ENCODE measurements around the gene CREB5.

Gene CREB5

DNA sequence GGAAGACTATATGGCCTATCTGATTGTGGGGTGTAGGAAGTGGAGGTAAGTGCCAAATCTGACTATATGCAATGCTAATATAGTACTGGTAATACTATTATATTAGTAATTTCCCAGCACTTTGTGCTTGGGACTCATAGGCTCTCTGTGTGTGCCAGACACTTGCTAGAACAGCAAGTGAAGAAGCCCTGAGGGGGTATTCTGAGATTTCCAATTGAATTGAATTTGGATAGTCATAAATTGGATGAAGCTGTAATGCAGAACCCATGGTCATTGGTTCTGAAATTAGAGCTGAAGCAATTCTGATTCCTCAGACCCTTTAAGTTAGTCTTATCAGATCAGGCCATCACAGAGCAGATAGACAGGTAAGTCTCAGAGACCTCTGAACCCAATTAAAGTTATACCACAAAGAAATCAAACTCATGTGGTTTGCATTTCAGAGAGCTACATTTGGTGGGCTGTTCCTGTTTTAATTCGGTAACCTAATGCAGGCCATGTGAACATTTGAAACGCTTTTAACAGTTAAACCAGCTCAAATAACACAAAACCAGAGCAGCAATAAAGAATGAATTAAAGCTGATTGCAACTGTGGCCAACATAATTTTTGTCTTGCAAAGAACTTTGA lies 179.5 kb downstream of the CREB5 start:
- ATAC-seq: no peak
- TF ChIP-seq ZNF565 (CRISPR knock-in tag; conservative IDR thresholded peaks at IDR 0.05; ENCODE audit: low read depth) (no peak), TCF4 (CRISPR knock-in tag; IDR thresholded peaks at IDR 0.05; ENCODE audit: borderline replicate concordance) (peak; percentile 52; the same call in 1 of the 2 replicates)

DNA sequence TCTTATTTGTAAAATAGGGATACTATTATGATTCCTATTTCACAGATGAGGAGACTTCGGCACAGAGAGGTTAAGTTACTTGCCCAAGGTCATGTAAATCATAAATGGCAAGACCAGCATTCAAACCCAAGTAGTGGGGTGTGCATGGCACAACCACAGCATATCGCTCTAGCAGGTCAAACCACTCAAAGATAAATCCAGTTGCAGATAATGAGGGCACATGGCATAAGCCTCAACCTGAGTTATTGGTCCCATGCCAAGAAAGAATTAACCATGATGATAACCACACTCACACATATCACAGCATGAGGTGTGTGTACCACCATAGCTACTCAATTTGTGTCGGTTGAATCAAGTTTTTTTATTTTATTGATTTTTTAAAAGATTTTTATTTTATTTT lies 180.5 kb downstream of the CREB5 start:
- ATAC-seq: no peak
- TF ChIP-seq BACH2 (CRISPR knock-in tag; IDR thresholded peaks at IDR 0.05; ENCODE audit: borderline replicate concordance): no peak

DNA sequence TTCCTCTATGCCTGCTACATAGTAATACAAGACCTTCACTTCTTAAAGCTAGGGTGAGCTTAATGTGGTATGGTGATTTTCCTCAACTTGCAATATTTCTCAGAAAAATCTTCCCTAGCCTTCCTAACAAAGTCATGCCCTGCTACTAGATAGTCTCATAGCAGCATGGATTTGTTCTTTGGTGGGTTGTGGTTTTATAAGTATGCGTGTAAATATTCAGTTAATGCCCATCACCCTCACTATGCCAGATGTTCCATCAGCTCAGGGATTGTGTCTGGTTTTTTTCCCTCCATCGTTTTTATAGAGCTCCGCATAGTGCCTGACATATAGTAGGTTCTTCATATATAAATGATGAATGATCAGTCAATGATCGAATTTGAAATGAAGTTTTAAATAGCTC lies 182.8 kb downstream of the CREB5 start:
- no peak for ATAC-seq
- TF ChIP-seq, protein P1, sequence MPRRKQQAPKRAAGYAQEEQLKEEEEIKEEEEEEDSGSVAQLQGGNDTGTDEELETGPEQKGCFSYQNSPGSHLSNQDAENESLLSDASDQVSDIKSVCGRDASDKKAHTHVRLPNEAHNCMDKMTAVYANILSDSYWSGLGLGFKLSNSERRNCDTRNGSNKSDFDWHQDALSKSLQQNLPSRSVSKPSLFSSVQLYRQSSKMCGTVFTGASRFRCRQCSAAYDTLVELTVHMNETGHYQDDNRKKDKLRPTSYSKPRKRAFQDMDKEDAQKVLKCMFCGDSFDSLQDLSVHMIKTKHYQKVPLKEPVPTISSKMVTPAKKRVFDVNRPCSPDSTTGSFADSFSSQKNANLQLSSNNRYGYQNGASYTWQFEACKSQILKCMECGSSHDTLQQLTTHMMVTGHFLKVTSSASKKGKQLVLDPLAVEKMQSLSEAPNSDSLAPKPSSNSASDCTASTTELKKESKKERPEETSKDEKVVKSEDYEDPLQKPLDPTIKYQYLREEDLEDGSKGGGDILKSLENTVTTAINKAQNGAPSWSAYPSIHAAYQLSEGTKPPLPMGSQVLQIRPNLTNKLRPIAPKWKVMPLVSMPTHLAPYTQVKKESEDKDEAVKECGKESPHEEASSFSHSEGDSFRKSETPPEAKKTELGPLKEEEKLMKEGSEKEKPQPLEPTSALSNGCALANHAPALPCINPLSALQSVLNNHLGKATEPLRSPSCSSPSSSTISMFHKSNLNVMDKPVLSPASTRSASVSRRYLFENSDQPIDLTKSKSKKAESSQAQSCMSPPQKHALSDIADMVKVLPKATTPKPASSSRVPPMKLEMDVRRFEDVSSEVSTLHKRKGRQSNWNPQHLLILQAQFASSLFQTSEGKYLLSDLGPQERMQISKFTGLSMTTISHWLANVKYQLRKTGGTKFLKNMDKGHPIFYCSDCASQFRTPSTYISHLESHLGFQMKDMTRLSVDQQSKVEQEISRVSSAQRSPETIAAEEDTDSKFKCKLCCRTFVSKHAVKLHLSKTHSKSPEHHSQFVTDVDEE (CRISPR knock-in tag; IDR thresholded peaks at IDR 0.05): no peak
- TF ChIP-seq ZFP3 (CRISPR knock-in tag; IDR thresholded peaks at IDR 0.05) (no peak), SNAI2 (CRISPR knock-in tag; IDR thresholded peaks at IDR 0.05) (no peak), ESRRG (CRISPR knock-in tag; IDR thresholded peaks at IDR 0.05) (no peak), ZC3H10 (CRISPR knock-in tag; IDR thresholded peaks at IDR 0.05) (no peak), RARB (CRISPR knock-in tag; IDR thresholded peaks at IDR 0.05) (no peak), ISL1 (CRISPR knock-in tag; IDR thresholded peaks at IDR 0.05) (no peak), TOX (CRISPR knock-in tag; IDR thresholded peaks at IDR 0.05; ENCODE audit: borderline replicate concordance) (no peak), PPARA (CRISPR knock-in tag; IDR thresholded peaks at IDR 0.05; ENCODE audit: borderline replicate concordance) (no peak), ZNF565 (CRISPR knock-in tag; conservative IDR thresholded peaks at IDR 0.05; ENCODE audit: low read depth) (no peak), CSDC2 (CRISPR knock-in tag; IDR thresholded peaks at IDR 0.05) (no peak), OSR1 (CRISPR knock-in tag; IDR thresholded peaks at IDR 0.05) (no peak), ZNF70 (CRISPR knock-in tag; IDR thresholded peaks at IDR 0.05) (no peak)
- TF ChIP-seq, protein P2, sequence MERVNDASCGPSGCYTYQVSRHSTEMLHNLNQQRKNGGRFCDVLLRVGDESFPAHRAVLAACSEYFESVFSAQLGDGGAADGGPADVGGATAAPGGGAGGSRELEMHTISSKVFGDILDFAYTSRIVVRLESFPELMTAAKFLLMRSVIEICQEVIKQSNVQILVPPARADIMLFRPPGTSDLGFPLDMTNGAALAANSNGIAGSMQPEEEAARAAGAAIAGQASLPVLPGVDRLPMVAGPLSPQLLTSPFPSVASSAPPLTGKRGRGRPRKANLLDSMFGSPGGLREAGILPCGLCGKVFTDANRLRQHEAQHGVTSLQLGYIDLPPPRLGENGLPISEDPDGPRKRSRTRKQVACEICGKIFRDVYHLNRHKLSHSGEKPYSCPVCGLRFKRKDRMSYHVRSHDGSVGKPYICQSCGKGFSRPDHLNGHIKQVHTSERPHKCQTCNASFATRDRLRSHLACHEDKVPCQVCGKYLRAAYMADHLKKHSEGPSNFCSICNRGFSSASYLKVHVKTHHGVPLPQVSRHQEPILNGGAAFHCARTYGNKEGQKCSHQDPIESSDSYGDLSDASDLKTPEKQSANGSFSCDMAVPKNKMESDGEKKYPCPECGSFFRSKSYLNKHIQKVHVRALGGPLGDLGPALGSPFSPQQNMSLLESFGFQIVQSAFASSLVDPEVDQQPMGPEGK (CRISPR knock-in tag; IDR thresholded peaks at IDR 0.05; ENCODE audit: borderline replicate concordance): no peak
- TF ChIP-seq, protein P3, sequence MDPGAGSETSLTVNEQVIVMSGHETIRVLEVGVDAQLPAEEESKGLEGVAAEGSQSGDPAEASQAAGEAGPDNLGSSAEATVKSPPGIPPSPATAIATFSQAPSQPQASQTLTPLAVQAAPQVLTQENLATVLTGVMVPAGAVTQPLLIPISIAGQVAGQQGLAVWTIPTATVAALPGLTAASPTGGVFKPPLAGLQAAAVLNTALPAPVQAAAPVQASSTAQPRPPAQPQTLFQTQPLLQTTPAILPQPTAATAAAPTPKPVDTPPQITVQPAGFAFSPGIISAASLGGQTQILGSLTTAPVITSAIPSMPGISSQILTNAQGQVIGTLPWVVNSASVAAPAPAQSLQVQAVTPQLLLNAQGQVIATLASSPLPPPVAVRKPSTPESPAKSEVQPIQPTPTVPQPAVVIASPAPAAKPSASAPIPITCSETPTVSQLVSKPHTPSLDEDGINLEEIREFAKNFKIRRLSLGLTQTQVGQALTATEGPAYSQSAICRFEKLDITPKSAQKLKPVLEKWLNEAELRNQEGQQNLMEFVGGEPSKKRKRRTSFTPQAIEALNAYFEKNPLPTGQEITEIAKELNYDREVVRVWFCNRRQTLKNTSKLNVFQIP (CRISPR knock-in tag; IDR thresholded peaks at IDR 0.05; ENCODE audit: borderline replicate concordance, low read depth): no peak

DNA sequence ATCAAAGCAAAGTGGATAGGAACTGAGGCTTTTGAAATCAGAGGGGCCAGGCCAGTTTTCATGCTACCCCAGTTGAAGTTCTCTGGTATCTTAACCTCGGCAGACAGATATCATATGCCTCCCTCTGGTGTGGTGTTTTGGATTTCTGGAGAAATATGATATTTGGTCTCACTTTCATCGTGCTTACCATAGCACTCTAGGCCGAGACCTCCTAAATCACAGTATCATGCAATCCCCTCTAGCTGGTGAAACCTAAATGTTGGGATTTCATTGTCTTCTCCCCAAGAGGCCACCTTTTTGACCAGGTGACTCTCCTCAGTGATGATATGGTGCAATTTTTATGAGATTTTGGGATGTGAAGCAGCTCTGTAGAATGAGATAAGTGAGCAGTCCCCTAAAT lies 183.5 kb downstream of the CREB5 start:
- no peak for ATAC-seq
- TF ChIP-seq SNAI2 (CRISPR knock-in tag; IDR thresholded peaks at IDR 0.05) (no peak), ZNF565 (CRISPR knock-in tag; conservative IDR thresholded peaks at IDR 0.05; ENCODE audit: low read depth) (no peak), GLIS3 (CRISPR knock-in tag; IDR thresholded peaks at IDR 0.05) (peak; percentile 64; the same call in 1 of the 2 replicates), ZC3H10 (CRISPR knock-in tag; IDR thresholded peaks at IDR 0.05) (no peak)
- TF ChIP-seq, protein P1 (CRISPR knock-in tag; IDR thresholded peaks at IDR 0.05): no peak

All from SK-N-SH treated with all-trans-retinoic acid at 6 μM for 48 hours (cell line).